Loucy (cell line): ENCODE measurements around the gene P2RX3.

Experiments used
- H2AFZ ChIP-seq: fragments of 200-600 bp; sonication (generic); 2 replicates; pipeline ENCODE4 v1.6.0; 2016; ENCODE audit warnings: antibody characterized with exemption, mild to moderate bottlenecking, low read length, moderate library complexity
- H3F3A ChIP-seq: fragments of 200-600 bp; 2 replicates; pipeline ENCODE4 v1.6.0; 2016; ENCODE audit warnings: antibody characterized with exemption, low read depth, mild to moderate bottlenecking
- H3K27me3 ChIP-seq: fragments of 200-600 bp; sonication (generic); 2 replicates; pipeline ENCODE4 v1.6.1; 2014; ENCODE audit warnings: low read length, mild to moderate bottlenecking; ENCODE audit not compliant: insufficient read depth, poor library complexity, severe bottlenecking
- H3K36me3 ChIP-seq: fragments of 200-600 bp; sonication (generic); 2 replicates; pipeline ENCODE4 v1.6.1; 2016; ENCODE audit warnings: low read length; ENCODE audit not compliant: insufficient read depth
- H3K4me1 ChIP-seq: fragments of 200-600 bp; sonication (generic); 2 replicates; pipeline ENCODE4 v1.5.1; 2014; ENCODE audit warnings: low read length, mild to moderate bottlenecking; ENCODE audit not compliant: insufficient read depth, poor library complexity, severe bottlenecking
- H3K4me2 ChIP-seq: fragments of 200-600 bp; sonication (generic); 2 replicates; pipeline ENCODE4 v1.6.0; 2014; ENCODE audit warnings: antibody characterized with exemption, low read length, low read depth, mild to moderate bottlenecking; ENCODE audit not compliant: poor library complexity, severe bottlenecking
- H3K4me3 ChIP-seq: fragments of 200-600 bp; sonication (generic); 2 replicates; pipeline ENCODE4 v1.5.1; 2014; ENCODE audit warnings: low read length, mild to moderate bottlenecking, mixed read lengths; ENCODE audit not compliant: poor library complexity, severe bottlenecking
- H3K79me2 ChIP-seq: fragments of 200-600 bp; sonication (generic); 2 replicates; pipeline ENCODE4 v1.6.1; 2014; ENCODE audit warnings: low read length; ENCODE audit not compliant: insufficient read depth
- H3K9ac ChIP-seq: fragments of 200-600 bp; sonication (generic); 2 replicates; pipeline ENCODE4 v1.6.0; 2014; ENCODE audit warnings: mild to moderate bottlenecking, low read depth, low read length, moderate library complexity; ENCODE audit not compliant: poor library complexity, severe bottlenecking
- H3K9me2 ChIP-seq: fragments of 200-600 bp; sonication (generic); replicated peaks from 2 replicates; pipeline ENCODE4 v1.6.1; 2016; ENCODE audit warnings: low read depth, low read length, mixed read lengths
- H3K9me3 ChIP-seq: fragments of 200-600 bp; sonication (generic); 2 replicates; pipeline ENCODE4 v1.6.1; 2014; ENCODE audit warnings: mild to moderate bottlenecking, antibody characterized with exemption, low read length, low read depth; ENCODE audit not compliant: insufficient read depth
- H4K20me1 ChIP-seq: fragments of 200-600 bp; sonication (generic); 2 replicates; pipeline ENCODE4 v1.6.0; 2014; ENCODE audit warnings: antibody characterized with exemption, low read length, mild to moderate bottlenecking; ENCODE audit not compliant: insufficient read depth, poor library complexity, severe bottlenecking
- CTCF ChIP-seq: fragments of 200-600 bp; sonication (generic); conservative IDR thresholded peaks from 2 replicates; pipeline ENCODE4 v1.5.1; 2014; ENCODE audit warnings: mild to moderate bottlenecking, antibody characterized with exemption, low read length
- EZH2phosphoT487 ChIP-seq: fragments of 200-600 bp; IDR thresholded peaks from 2 replicates; pipeline ENCODE4 v1.6.1; 2018; ENCODE audit warnings: antibody characterized with exemption, mild to moderate bottlenecking, moderate library complexity, borderline replicate concordance

Gene P2RX3

DNA sequence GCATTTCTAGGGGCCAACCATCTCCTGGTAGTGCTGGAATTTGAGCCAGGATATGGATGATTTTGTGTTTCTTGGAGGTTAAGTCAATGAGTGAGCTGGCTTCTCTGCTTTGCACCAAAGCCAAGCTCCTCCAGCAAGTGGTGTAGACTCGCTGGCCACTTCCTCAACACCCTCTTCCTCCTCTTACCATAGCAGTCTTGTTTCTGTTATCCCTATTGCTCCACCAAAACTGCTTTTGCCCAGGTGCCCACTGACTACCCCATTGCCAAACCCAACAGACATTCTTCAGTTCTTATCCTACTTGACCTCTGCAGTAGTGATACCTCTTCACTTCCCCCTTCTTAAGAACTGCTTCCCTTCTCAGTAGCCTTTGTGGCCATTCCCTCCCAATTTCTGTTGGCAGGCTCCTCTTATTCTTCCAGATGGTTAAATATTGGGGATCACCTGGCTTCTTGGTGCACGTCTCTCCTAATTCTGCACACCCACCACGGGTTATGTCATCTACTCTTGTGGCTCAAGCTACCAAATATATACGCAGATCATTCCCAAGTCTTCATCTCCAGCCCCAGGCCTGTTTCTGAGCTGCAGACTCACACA, 59.3 kb downstream of the P2RX3 start:
- H3F3A ChIP-seq, result no peaks in the 10 kb centered on the region
- H4K20me1 ChIP-seq, result no peaks in the 10 kb centered on the region
- no peaks in the 10 kb centered on the region for H3K79me2 ChIP-seq
- H3K9me2 ChIP-seq, result no peaks in the 10 kb centered on the region
- no peaks in the 10 kb centered on the region for H3K36me3 ChIP-seq
- H3K9ac ChIP-seq, result no peak overlapping the region
- TF ChIP-seq CTCF, result no peak
- TF ChIP-seq EZH2phosphoT487, result no peak
- H3K4me2 ChIP-seq, result no peak overlapping the region
- no peaks in the 10 kb centered on the region for H3K9me3 ChIP-seq
- H3K4me1 ChIP-seq, result peaks cover 10% of the 10 kb centered on the region
- H3K27me3 ChIP-seq, result no peaks in the 10 kb centered on the region
- no peak overlapping the region for H3K4me3 ChIP-seq
- H2AFZ ChIP-seq, result no peak overlapping the region

DNA sequence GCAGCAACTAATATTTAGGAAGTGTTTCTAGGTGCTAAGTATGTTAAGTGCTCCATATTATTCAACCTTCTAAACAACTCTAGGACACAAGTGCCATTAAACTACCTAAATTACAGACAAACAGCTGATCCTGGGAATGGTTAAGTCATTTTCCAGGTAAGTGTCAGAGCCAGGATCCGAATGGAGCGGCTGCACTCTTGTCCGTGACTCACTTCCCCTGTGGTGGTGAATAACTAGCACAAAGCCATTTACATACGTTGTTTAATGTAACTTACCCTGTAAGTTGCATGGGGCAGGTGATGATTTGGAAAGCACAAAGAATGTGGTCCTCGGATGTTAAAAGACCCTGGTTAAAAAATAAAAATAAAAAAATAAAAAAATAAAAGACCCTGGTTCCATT, 61.1 kb downstream of the P2RX3 start:
- Histone ChIP-seq H3K4me1 (peaks cover 10% of the 10 kb centered on the region), H3K4me2 (no peak overlapping the region), H3K9me3 (no peaks in the 10 kb centered on the region), H3F3A (no peaks in the 10 kb centered on the region), H3K27me3 (no peaks in the 10 kb centered on the region), H3K9ac (no peak overlapping the region), H4K20me1 (no peaks in the 10 kb centered on the region), H3K79me2 (no peaks in the 10 kb centered on the region), H3K36me3 (no peaks in the 10 kb centered on the region; the same call in 1 of the 2 replicates), H2AFZ (no peak overlapping the region), H3K4me3 (no peak overlapping the region), H3K9me2 (no peaks in the 10 kb centered on the region)
- TF ChIP-seq EZH2phosphoT487 (no peak), CTCF (no peak)

DNA sequence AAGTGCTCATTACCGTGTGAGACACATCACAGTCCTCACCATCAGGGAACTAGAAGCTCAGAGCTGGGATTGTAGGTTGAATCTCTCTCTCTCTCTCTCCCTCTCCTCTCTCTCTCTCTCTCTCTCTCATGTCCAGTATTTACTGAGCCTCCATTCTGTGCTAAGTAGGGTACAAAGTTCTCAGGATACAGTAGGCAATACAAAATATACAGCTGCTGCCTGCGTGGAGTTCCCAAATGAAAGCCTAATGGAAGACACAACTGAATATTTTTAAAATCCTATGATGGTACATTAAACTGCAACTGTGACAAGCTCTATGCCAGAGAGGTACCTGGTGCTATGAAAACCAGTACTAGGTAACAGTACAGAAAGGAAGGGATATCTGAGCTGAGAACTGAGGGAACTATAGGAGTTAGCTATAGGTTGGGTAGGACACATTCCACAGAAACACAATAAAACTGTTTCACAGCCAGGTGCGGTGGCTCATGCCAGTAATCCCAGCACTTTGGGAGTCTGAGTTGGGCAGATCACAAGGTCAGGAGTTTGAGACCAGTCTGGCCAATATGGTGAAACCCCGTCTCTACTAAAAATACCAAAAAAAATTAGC, 61.9 kb downstream of the P2RX3 start:
- no peaks in the 10 kb centered on the region for H3K79me2 ChIP-seq
- no peaks in the 10 kb centered on the region for H3K9me2 ChIP-seq
- no peaks in the 10 kb centered on the region for H3F3A ChIP-seq
- no peak overlapping the region for H3K9ac ChIP-seq
- peaks cover 3% of the 10 kb centered on the region; the same call in 1 of the 2 replicates for H3K36me3 ChIP-seq
- no peak overlapping the region for H3K4me3 ChIP-seq
- no peaks in the 10 kb centered on the region for H4K20me1 ChIP-seq
- H2AFZ ChIP-seq, result no peak overlapping the region
- TF ChIP-seq EZH2phosphoT487 (no peak), CTCF (no peak)
- H3K4me2 ChIP-seq, result no peak overlapping the region
- H3K9me3 ChIP-seq, result no peaks in the 10 kb centered on the region
- H3K4me1 ChIP-seq, result peaks cover 6% of the 10 kb centered on the region
- no peaks in the 10 kb centered on the region for H3K27me3 ChIP-seq
